ENCODE results near the gene MRPS7.

Gene MRPS7

DNA sequence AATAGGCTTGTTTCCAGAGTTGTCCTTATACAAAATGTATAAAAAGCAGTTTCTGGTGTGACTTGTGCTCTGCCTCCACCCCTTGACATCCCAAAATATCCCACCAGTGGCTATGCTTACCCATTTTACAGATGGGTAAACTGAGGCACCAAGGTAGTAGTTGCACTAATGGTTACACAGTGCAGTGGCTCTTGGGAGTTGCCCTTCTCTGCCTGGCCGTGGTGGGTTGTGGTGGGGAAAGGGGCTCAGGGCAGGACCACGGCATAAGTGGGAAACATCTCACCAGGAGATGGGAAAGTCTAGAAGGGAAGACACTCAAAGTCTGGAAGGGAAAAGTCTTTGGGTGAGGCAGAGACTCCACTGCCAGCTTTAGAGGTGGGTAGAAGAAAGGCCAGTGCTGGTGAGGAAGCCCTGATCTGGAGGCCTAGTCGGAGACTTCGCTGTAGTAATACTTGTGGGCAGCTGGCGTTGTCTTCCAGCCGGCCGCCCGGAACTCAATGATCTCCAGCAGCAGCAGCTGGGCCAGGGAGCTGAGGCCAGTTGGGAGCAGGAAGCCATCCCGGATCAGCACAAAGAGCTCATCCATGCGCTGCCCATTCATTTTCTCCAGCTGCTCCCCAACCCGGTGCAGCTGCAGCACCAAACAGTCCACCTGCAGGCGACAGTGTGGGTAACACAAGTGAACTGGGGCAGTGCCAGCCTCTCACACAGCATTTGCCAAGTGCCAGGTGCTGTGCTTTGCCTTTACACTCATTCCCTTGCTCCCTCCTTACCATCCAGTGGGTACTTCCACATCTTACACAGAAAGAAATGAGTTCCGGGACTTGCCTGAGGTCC, 4.9 kb downstream of the MRPS7 start:
- H3K4me3 ChIP-seq (ENCODE audit: low read depth, low read length) = no peak overlapping the region
- DNase-seq (ENCODE audit: low read depth) = no peak
- TF ChIP-seq, protein P1, sequence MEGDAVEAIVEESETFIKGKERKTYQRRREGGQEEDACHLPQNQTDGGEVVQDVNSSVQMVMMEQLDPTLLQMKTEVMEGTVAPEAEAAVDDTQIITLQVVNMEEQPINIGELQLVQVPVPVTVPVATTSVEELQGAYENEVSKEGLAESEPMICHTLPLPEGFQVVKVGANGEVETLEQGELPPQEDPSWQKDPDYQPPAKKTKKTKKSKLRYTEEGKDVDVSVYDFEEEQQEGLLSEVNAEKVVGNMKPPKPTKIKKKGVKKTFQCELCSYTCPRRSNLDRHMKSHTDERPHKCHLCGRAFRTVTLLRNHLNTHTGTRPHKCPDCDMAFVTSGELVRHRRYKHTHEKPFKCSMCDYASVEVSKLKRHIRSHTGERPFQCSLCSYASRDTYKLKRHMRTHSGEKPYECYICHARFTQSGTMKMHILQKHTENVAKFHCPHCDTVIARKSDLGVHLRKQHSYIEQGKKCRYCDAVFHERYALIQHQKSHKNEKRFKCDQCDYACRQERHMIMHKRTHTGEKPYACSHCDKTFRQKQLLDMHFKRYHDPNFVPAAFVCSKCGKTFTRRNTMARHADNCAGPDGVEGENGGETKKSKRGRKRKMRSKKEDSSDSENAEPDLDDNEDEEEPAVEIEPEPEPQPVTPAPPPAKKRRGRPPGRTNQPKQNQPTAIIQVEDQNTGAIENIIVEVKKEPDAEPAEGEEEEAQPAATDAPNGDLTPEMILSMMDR (conservative IDR thresholded peaks at IDR 0.05; ENCODE audit: low read depth, low read length) = no peak

DNA sequence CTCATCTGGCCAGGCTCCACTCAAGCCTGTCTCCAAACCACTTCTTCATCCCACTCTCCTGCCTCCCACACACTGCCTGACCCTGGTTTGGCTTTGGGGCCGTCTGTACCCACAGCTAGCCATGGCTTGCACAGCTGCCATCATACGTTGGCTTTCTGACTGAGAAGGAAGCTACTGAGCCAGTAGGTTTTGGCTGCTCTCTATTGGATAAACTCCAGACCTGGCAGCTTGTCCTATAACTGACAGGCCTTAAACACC, 5.4 kb downstream of the MRPS7 start:
- H3K4me3 ChIP-seq (ENCODE audit: low read depth, low read length) = no peak overlapping the region
- DNase-seq (ENCODE audit: low read depth) = no peak
- TF ChIP-seq, protein P1 (conservative IDR thresholded peaks at IDR 0.05; ENCODE audit: low read depth, low read length) = no peak

DNA sequence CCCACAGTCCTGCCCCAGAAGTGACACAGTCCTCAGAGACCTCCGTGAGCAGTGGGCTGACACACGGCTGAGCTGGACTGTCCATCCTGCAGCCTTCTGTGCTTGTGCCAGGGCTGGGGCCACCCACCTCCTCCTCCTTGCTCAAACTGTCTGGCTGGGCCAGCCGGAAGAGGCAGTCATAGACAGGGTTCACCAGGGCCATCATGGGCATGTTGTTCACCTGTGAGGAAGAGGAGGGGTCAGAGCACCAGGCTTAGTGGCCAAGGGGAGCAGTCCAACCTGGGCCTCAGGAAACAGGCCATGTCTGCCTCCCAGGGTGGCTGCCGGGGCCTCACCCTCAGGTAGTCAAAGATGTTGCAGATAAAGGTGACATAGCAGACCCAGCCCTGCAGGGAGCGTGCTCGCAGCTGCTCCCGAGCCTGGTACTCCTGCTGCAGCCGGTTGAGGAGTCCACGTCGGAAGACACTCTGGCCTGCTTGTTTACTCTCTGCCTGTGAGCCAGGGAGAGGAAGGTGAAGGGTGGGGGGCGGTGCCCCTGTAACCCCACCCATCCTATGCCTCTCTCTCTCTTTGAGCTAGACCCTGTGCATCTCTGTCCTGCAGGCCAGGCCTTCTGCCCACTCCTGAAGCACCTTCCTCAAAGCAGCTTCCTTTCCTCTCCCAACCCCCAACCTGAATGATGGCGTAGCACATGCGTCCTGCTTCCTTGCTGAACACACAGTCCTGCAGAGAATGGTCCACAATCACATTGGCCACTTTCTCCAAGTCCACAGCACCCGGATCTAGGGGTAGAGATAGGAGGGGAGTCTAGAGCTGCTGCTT, 5.9 kb downstream of the MRPS7 start:
- H3K4me3 ChIP-seq (ENCODE audit: low read depth, low read length) = no peak overlapping the region
- TF ChIP-seq, protein P1 (conservative IDR thresholded peaks at IDR 0.05; ENCODE audit: low read depth, low read length) = no peak
- no peak for DNase-seq (ENCODE audit: low read depth)

DNA sequence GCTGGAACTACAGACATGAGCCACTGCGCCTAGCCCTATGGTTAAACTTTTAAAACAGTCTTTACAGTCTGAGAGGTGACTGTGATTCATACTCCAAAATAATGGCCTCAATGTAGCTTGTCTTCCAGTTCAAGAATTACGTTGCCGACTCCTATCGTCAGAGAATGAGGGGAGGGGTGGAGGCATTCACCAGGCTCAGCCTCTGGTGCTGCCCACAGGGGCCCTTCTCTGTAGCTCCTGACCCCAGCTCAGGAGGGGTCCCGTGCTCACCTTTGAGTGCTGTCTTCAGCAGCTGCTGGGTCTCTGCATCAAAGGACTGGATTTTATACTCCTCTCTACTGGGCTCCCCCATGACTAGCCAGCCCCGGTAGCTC, 8.2 kb downstream of the MRPS7 start:
- TF ChIP-seq, protein P1 (conservative IDR thresholded peaks at IDR 0.05; ENCODE audit: low read depth, low read length) = no peak
- no peak for DNase-seq (ENCODE audit: low read depth)
- H3K4me3 ChIP-seq (ENCODE audit: low read depth, low read length) = peak overlapping the region; percentile 76

DNA sequence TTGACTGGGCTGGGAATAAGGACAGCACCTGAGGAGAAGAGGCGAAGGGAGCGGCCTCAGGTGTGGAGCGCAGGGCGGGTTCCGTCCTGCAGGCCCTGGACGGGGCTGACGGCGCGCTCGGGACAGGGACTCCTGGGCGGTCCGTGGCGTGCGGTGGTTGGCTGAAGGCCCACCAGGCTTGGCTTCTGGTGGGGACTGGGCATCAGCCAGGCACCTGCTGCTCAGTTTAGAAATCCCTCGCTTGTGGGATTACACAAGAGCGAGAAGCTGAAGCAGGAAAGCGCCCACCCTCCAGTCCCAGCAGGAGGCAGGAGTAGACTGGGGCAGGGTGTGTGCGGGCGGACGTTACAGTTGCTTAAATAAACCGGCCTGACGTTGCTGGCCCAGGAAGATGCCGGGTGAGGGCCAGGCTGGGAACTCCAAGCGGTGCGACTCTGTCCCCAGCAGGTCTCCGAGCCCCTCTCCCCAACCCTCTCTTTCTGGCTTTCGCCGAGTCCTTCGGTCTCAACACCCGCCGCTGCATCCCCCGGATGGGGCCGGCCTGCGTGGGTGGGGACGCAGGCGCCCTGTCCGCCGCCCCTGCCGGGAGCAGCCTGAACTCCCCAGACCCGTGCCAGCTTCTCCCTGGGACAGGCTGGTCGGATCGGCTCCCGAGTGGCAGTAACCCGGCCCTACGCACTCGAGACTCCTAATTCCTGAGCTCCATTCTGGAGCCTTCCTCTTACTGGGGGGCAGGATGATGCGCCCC, 8.7 kb downstream of the MRPS7 start:
- DNase-seq (ENCODE audit: low read depth) = peak; percentile 73
- TF ChIP-seq, protein P1 (conservative IDR thresholded peaks at IDR 0.05; ENCODE audit: low read depth, low read length) = peak; percentile 45
- H3K4me3 ChIP-seq (ENCODE audit: low read depth, low read length) = peak overlapping the region; percentile 76

DNA sequence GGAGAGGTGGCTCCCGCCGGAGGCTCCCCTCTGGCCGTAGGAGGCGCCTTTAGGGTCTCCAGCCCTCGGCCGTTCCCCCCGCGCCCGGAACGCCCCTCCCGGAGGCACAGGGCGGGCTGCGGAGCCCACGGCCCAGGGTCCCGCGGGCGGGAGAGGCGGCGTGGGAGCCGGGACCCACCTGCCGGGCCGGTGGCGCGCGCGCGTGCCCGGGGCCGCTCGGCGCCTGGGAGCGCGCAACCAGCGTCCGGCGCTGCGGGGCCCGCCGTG, 9.2 kb downstream of the MRPS7 start, which contains the start of gene MIF4GD:
MIF4GD (minus strand) TSS at position 266 of the 267 bp plus-strand sequence. CDS start 1,036 bp downstream, outside the sequence.
- TF ChIP-seq, protein P1 (conservative IDR thresholded peaks at IDR 0.05; ENCODE audit: low read depth, low read length) = no peak
- no peak for DNase-seq (ENCODE audit: low read depth)
- H3K4me3 ChIP-seq (ENCODE audit: low read depth, low read length) = peak within 1 kb of the TSS; percentile 76
